Endodermal cell (in vitro differentiated cells): ENCODE results near the gene PTPN14. TPM values are rescaled to one million over a fixed set of nuclear protein-coding genes. Genes with fewer than 3 reads are reported as not detected.

Source experiments
- DNase-seq: peaks from one replicate; pipeline ENCODE4 v3.0.0-alpha.2; 2017
- H3K27ac ChIP-seq: 2 replicates; pipeline ENCODE4 v1.5.1; 2013; ENCODE audit warnings: mild to moderate bottlenecking, low read depth, low read length, moderate library complexity
- H3K27me3 ChIP-seq: 2 replicates; pipeline ENCODE4 v1.6.1; 2013; ENCODE audit warnings: mild to moderate bottlenecking, low read length, moderate library complexity; ENCODE audit not compliant: insufficient read depth, control insufficient read depth, poor library complexity, severe bottlenecking
- H3K36me3 ChIP-seq: 2 replicates; pipeline ENCODE4 v1.7.0; 2013; ENCODE audit warnings: mild to moderate bottlenecking, low read length, moderate library complexity; ENCODE audit not compliant: control insufficient read depth, insufficient read depth
- H3K4me1 ChIP-seq: one replicate; pipeline ENCODE4 v1.7.0; 2013; ENCODE audit warnings: low read length; ENCODE audit not compliant: control insufficient read depth, insufficient read depth
- H3K4me3 ChIP-seq: 2 replicates; pipeline ENCODE4 v1.5.1; 2013; ENCODE audit warnings: mild to moderate bottlenecking, low read length, moderate library complexity
- H3K9ac ChIP-seq: 2 replicates; pipeline ENCODE4 v1.6.1; 2013; ENCODE audit warnings: mild to moderate bottlenecking, low read length, moderate library complexity; ENCODE audit not compliant: poor library complexity, severe bottlenecking; ENCODE audit errors: extremely low read depth
- H3K9me3 ChIP-seq: 2 replicates; pipeline ENCODE4 v1.6.1; 2013; ENCODE audit warnings: mild to moderate bottlenecking, low read length, moderate library complexity; ENCODE audit not compliant: control insufficient read depth
- H3K27ac Mint-ChIP-seq: 2 replicates; pipeline ENCODE4 v1.8.0; 2020; ENCODE audit warnings: mixed read lengths
- H3K27me3 Mint-ChIP-seq: 2 replicates; pipeline ENCODE4 v1.8.0; 2021; ENCODE audit warnings: mild to moderate bottlenecking, mixed read lengths; ENCODE audit not compliant: insufficient read depth
- H3K36me3 Mint-ChIP-seq: 2 replicates; pipeline ENCODE4 v1.8.0; 2020; ENCODE audit warnings: low read depth, mixed read lengths
- H3K4me1 Mint-ChIP-seq: 2 replicates; pipeline ENCODE4 v1.8.0; 2020; ENCODE audit warnings: mixed read lengths
- H3K4me3 Mint-ChIP-seq: 2 replicates; pipeline ENCODE4 v1.8.0; 2020; ENCODE audit warnings: mild to moderate bottlenecking, moderate library complexity, mixed read lengths
- H3K9me3 Mint-ChIP-seq: 2 replicates; pipeline ENCODE4 v1.8.0; 2020; ENCODE audit warnings: mild to moderate bottlenecking, mixed read lengths
- CTCF ChIP-seq: fragments of 200-600 bp; sonication (generic); conservative IDR thresholded peaks from 2 replicates; pipeline ENCODE4 v1.5.0; 2021; ENCODE audit warnings: antibody characterized with exemption, mild to moderate bottlenecking
- WGBS, 2 experiments: methylation state at CpG; one replicate each; pipeline versions ENCODE4 v1.1.5 to v1.1.7; 2013; ENCODE audit warnings: missing lambda C conversion rate in 2 of 2, mixed read lengths in 1 of 2; ENCODE audit not compliant: insufficient coverage in 1 of 2, insufficient read length in 1 of 2; 5-methylcytosine and 5-hydroxymethylcytosine counted together
- total RNA-seq, 2 donors: library from RNA; stranded (reverse); fragmentation: NEBNext Ultra II Directional in 1 of 2; extraction: Animal tissue kit (Norgen Biotek cat#: 25700) in 1 of 2; gene quantifications; 2 replicates in 1 of 2; 3 replicates in 1 of 2; pipeline ENCODE4 v1.2.1, GENCODE V29; 2021

Gene PTPN14
- total RNA-seq, 2 donors from 2014 or later = 72.6 to 93.2 TPM

GRCh38 chr1:214462882-214463281 is 88.5 kb downstream of the PTPN14 start:
- Mint-ChIP-seq H3K4me3 (no peak overlapping the region), H3K36me3 (peaks cover 14% of the 10 kb centered on the region), H3K27me3 (no peaks in the 10 kb centered on the region), H3K4me1 (peaks cover 29% of the 10 kb centered on the region), H3K9me3 (no peaks in the 10 kb centered on the region), H3K27ac (no peak overlapping the region)
- WGBS, 2 experiments = 89 to 100% methylated on average over 1 of the region's 2 CpGs
- no peaks in the 10 kb centered on the region for H3K27me3 ChIP-seq
- peaks cover 10% of the 10 kb centered on the region for H3K4me1 ChIP-seq
- no peak overlapping the region for H3K9ac ChIP-seq
- no peak for DNase-seq
- no peaks in the 10 kb centered on the region for H3K9me3 ChIP-seq
- no peak overlapping the region for H3K27ac ChIP-seq
- H3K4me3 ChIP-seq = no peak overlapping the region
- TF ChIP-seq CTCF = no peak
- H3K36me3 ChIP-seq = peaks cover 16% of the 10 kb centered on the region

GRCh38 chr1:214461305-214461704 is 90.1 kb downstream of the PTPN14 start:
- Histone ChIP-seq H3K9me3 (no peaks in the 10 kb centered on the region), H3K27me3 (no peaks in the 10 kb centered on the region), H3K4me3 (no peak overlapping the region), H3K36me3 (peaks cover 16% of the 10 kb centered on the region), H3K27ac (no peak overlapping the region), H3K4me1 (peaks cover 14% of the 10 kb centered on the region), H3K9ac (no peak overlapping the region)
- Mint-ChIP-seq H3K9me3 (no peaks in the 10 kb centered on the region), H3K27me3 (no peaks in the 10 kb centered on the region), H3K27ac (no peak overlapping the region), H3K4me1 (peaks cover 29% of the 10 kb centered on the region), H3K36me3 (peaks cover 14% of the 10 kb centered on the region), H3K4me3 (no peak overlapping the region)
- 83 to 96% methylated on average over 1 to 4 of the region's 4 CpGs for WGBS, 2 experiments
- no peak for DNase-seq
- TF ChIP-seq CTCF = no peak

GRCh38 chr1:214460304-214460916 is 91.0 kb downstream of the PTPN14 start:
- Histone ChIP-seq H3K9me3 (no peaks in the 10 kb centered on the region), H3K36me3 (peaks cover 16% of the 10 kb centered on the region), H3K27ac (no peak overlapping the region), H3K27me3 (no peaks in the 10 kb centered on the region), H3K4me3 (no peak overlapping the region), H3K9ac (no peak overlapping the region), H3K4me1 (peaks cover 17% of the 10 kb centered on the region)
- H3K36me3 Mint-ChIP-seq = peaks cover 14% of the 10 kb centered on the region
- H3K27me3 Mint-ChIP-seq = no peaks in the 10 kb centered on the region
- H3K27ac Mint-ChIP-seq = peak overlapping the region; percentile 4
- H3K4me1 Mint-ChIP-seq = peaks cover 38% of the 10 kb centered on the region
- H3K9me3 Mint-ChIP-seq = no peaks in the 10 kb centered on the region
- no peak for DNase-seq
- H3K4me3 Mint-ChIP-seq = no peak overlapping the region
- no peak for TF ChIP-seq CTCF
- WGBS, 2 experiments = 84 to 94% methylated on average over 2 of the region's 2 CpGs
